Neural cell (in vitro differentiated cells): ENCODE data around the gene PRRT4. TPM values are rescaled to one million over a fixed set of nuclear protein-coding genes. Genes with fewer than 3 reads are reported as not detected.

ENCODE experiments used
- H2AFZ ChIP-seq: fragments of 200-600, 300-800 bp; sonication (generic), shearing (Covaris generic); 2 replicates; pipeline ENCODE4 v1.6.0; 2014; ENCODE audit warnings: low read depth, mild to moderate bottlenecking, antibody characterized with exemption, low read length, moderate library complexity
- H3F3A ChIP-seq: fragments of 200-600 bp; shearing (Covaris generic); 2 replicates; pipeline ENCODE4 v1.6.1; 2016; ENCODE audit warnings: mild to moderate bottlenecking, moderate library complexity, mixed read lengths, antibody characterized with exemption, low read length; ENCODE audit not compliant: insufficient read depth, poor library complexity, severe bottlenecking
- H3K27ac ChIP-seq: fragments of 200-600, 300-800 bp; sonication (generic), shearing (Covaris generic); 2 replicates; pipeline ENCODE4 v1.5.1; 2014; ENCODE audit warnings: mild to moderate bottlenecking, low read length, moderate library complexity
- H3K27me3 ChIP-seq: fragments of 300-800, 200-600 bp; sonication (generic), shearing (Covaris generic); 2 replicates; pipeline ENCODE4 v1.6.0; 2014; ENCODE audit warnings: mild to moderate bottlenecking, low read depth, low read length, moderate library complexity; ENCODE audit not compliant: insufficient read depth
- H3K36me3 ChIP-seq: fragments of 300-800, 200-600 bp; sonication (generic), shearing (Covaris generic); 2 replicates; pipeline ENCODE4 v1.5.1; 2014; ENCODE audit warnings: mild to moderate bottlenecking, antibody characterized with exemption, low read length, moderate library complexity; ENCODE audit not compliant: insufficient read depth
- H3K4me2 ChIP-seq: fragments of 300-800, 200-600 bp; sonication (generic), shearing (Covaris generic); 2 replicates; pipeline ENCODE4 v1.6.0; 2014; ENCODE audit warnings: mild to moderate bottlenecking, low read length
- H3K4me3 ChIP-seq: fragments of 300-800, 200-600 bp; sonication (generic), shearing (Covaris generic); 2 replicates; pipeline ENCODE4 v1.5.1; 2014; ENCODE audit warnings: mild to moderate bottlenecking, low read length, moderate library complexity
- H3K79me2 ChIP-seq: fragments of 200-600 bp; shearing (Covaris generic); replicated peaks from 2 replicates; pipeline ENCODE4 v1.6.0; 2014; ENCODE audit warnings: mild to moderate bottlenecking, low read length, moderate library complexity; ENCODE audit not compliant: insufficient read depth
- H3K9ac ChIP-seq: fragments of 300-800, 200-600 bp; sonication (generic), shearing (Covaris generic); 2 replicates; pipeline ENCODE4 v1.6.1; 2016; ENCODE audit warnings: mild to moderate bottlenecking, low read length, mixed read lengths
- H3K9me2 ChIP-seq: fragments of 200-600 bp; shearing (Covaris generic); 2 replicates; pipeline ENCODE4 v1.6.1; 2016; ENCODE audit warnings: mild to moderate bottlenecking, low read length, mixed read lengths; ENCODE audit not compliant: insufficient read depth
- H3K9me3 ChIP-seq: fragments of 200-600, 300-800 bp; sonication (generic), shearing (Covaris generic); 2 replicates; pipeline ENCODE4 v1.6.1; 2016; ENCODE audit warnings: mild to moderate bottlenecking, mixed run types, low read length, moderate library complexity, mixed read lengths
- H4K20me1 ChIP-seq: fragments of 200-600 bp; shearing (Covaris generic); 2 replicates; pipeline ENCODE4 v1.6.1; 2016; ENCODE audit warnings: mild to moderate bottlenecking, mixed run types; ENCODE audit not compliant: insufficient read depth
- CTCF ChIP-seq: fragments of 450-650 bp; IDR thresholded peaks from 2 replicates; pipeline ENCODE4 v1.5.1; 2014; ENCODE audit warnings: antibody characterized with exemption, mild to moderate bottlenecking, moderate library complexity; ENCODE audit not compliant: poor library complexity, severe bottlenecking
- EP300 ChIP-seq: fragments of 450-650 bp; conservative IDR thresholded peaks from 2 replicates; pipeline ENCODE4 v1.6.1; 2014; ENCODE audit warnings: antibody characterized with exemption, mild to moderate bottlenecking, moderate library complexity; ENCODE audit not compliant: poor library complexity, severe bottlenecking
- EZH2 ChIP-seq: fragments of 200-600, 300-800 bp; shearing (Covaris generic), sonication (generic); IDR thresholded peaks from 2 replicates; pipeline ENCODE4 v1.6.1; 2014; ENCODE audit warnings: antibody characterized with exemption, low read length, borderline replicate concordance, mild to moderate bottlenecking; ENCODE audit not compliant: insufficient read depth, poor library complexity, severe bottlenecking
- MXI1 ChIP-seq: fragments of 450-650 bp; conservative IDR thresholded peaks from 2 replicates; pipeline ENCODE4 v1.6.1; 2014; ENCODE audit warnings: antibody characterized with exemption, mild to moderate bottlenecking; ENCODE audit not compliant: poor library complexity, severe bottlenecking
- POLR2AphosphoS5 ChIP-seq: IDR thresholded peaks from 2 replicates; pipeline ENCODE4 v1.6.1; 2012
- RAD21 ChIP-seq: fragments of 450-650 bp; conservative IDR thresholded peaks from 2 replicates; pipeline ENCODE4 v1.6.1; 2014; ENCODE audit warnings: antibody characterized with exemption, mild to moderate bottlenecking, moderate library complexity
- REST ChIP-seq: IDR thresholded peaks from 2 replicates; pipeline ENCODE4 v1.6.1; 2012; ENCODE audit warnings: borderline replicate concordance
- SMC3 ChIP-seq: fragments of 450-650 bp; conservative IDR thresholded peaks from 2 replicates; pipeline ENCODE4 v1.6.1; 2014; ENCODE audit warnings: antibody characterized with exemption, mild to moderate bottlenecking, moderate library complexity; ENCODE audit not compliant: poor library complexity
- TAF1 ChIP-seq: IDR thresholded peaks from 2 replicates; pipeline ENCODE4 v1.6.1; 2012; ENCODE audit warnings: low read depth
- polyA plus RNA-seq: library from polyadenylated mRNA; depleted of rRNA; stranded (reverse); fragments of >200 nt; gene quantifications from 2 replicates; pipeline ENCODE4 v1.2.3, GENCODE V29; 2014

The PRRT4 gene
- polyA plus RNA-seq, 1 donor from 2014 or later = 32.5 TPM

GRCh38 chr7:128383776-128384175 lies 22.3 kb upstream of the PRRT4 start:
- Histone ChIP-seq H3K79me2 (no peaks in the 10 kb centered on the region), H2AFZ (no peak overlapping the region), H3K9me3 (no peaks in the 10 kb centered on the region), H3K9me2 (no peaks in the 10 kb centered on the region), H3F3A (no peaks in the 10 kb centered on the region), H3K9ac (no peak overlapping the region), H3K27ac (no peak overlapping the region), H3K4me3 (no peak overlapping the region), H3K27me3 (no peaks in the 10 kb centered on the region), H4K20me1 (no peaks in the 10 kb centered on the region), H3K36me3 (no peaks in the 10 kb centered on the region), H3K4me2 (no peak overlapping the region)
- TF ChIP-seq EZH2 (no peak), CTCF (no peak)

GRCh38 chr7:128381161-128381821 lies 19.8 kb upstream of the PRRT4 start:
- Histone ChIP-seq H2AFZ (no peak overlapping the region), H3K27ac (no peak overlapping the region), H3K9ac (no peak overlapping the region), H3K4me3 (no peak overlapping the region), H3K27me3 (no peaks in the 10 kb centered on the region), H3F3A (no peaks in the 10 kb centered on the region), H3K79me2 (no peaks in the 10 kb centered on the region), H4K20me1 (no peaks in the 10 kb centered on the region), H3K9me3 (no peaks in the 10 kb centered on the region), H3K36me3 (no peaks in the 10 kb centered on the region), H3K9me2 (no peaks in the 10 kb centered on the region), H3K4me2 (no peak overlapping the region)
- no peak for TF ChIP-seq SMC3
- TF ChIP-seq RAD21 = no peak
- TF ChIP-seq MXI1 = no peak
- no peak for TF ChIP-seq CTCF
- no peak for TF ChIP-seq EZH2
- TF ChIP-seq TAF1 = no peak
- TF ChIP-seq REST = no peak
- no peak for TF ChIP-seq EP300
- no peak for TF ChIP-seq POLR2AphosphoS5
